Endothelial cell of umbilical vein (primary cell): Measurements from ENCODE around the gene GSTO1. TPM values are rescaled to one million over a fixed set of nuclear protein-coding genes. Genes with fewer than 3 reads are reported as not detected.
A peak's percentile ranks its signal among the peaks of the same experiment; 100 is the strongest.

ENCODE experiments used
- BruUV-seq: library from RNA; stranded (reverse); fragments of 400-500 nt; replicated peaks from 2 replicates; lab custom pipeline; 2021; lab: Mats Ljungman, UMichigan
- CTCF ChIA-PET: fragments of 300-600, 350-600 bp; sonication (Branson Sonifier 250); formaldehyde crosslinking; loops from one replicate; lab custom pipeline; 2021; ENCODE audit warnings: antibody characterized with exemption, inconsistent platforms; lab: Charles Lee
- POLR2A ChIA-PET: fragments of 300-600, 350-600 bp; sonication (Branson Sonifier 250); formaldehyde crosslinking; loops from one replicate; lab custom pipeline; 2021; ENCODE audit warnings: antibody characterized with exemption, inconsistent platforms; lab: Charles Lee
- DNase-seq: peaks from one replicate; pipeline ENCODE4 v3.0.0-alpha.2; 2011; ENCODE audit warnings: low read depth, low spot score
- FAIRE-seq: peaks from 2 replicates; lab custom pipeline; 2011; peaks lifted over from hg19 to GRCh38; lab: Jason Lieb, UNC
- H2AFZ ChIP-seq: 2 replicates; pipeline ENCODE4 v1.6.0; 2012; ENCODE audit warnings: low read depth, low read length, control low read depth, inconsistent platforms
- H3K27ac ChIP-seq: 2 replicates; pipeline ENCODE4 v1.5.1; 2011; ENCODE audit warnings: low read depth, mild to moderate bottlenecking, control low read depth, low read length, moderate library complexity; ENCODE audit not compliant: insufficient read depth
- H3K27me3 ChIP-seq, 2 experiments: 2 replicates each; pipeline versions ENCODE4 v1.6.0 to v1.6.1; 2011; ENCODE audit warnings: low read length in 2 of 2, mixed read lengths in 1 of 2; ENCODE audit not compliant: control insufficient read depth in 2 of 2, insufficient read depth in 2 of 2
- H3K36me3 ChIP-seq, 2 experiments: 2 replicates in 1 of 2; 3 replicates in 1 of 2; pipeline ENCODE4 v1.5.1; 2011; ENCODE audit warnings: low read length in 2 of 2, mild to moderate bottlenecking in 1 of 2, moderate library complexity in 1 of 2; ENCODE audit not compliant: control insufficient read depth in 2 of 2, insufficient read depth in 2 of 2; ENCODE audit errors: extremely low read depth in 1 of 2
- H3K4me1 ChIP-seq: 3 replicates; pipeline ENCODE4 v1.5.1; 2011; ENCODE audit warnings: mild to moderate bottlenecking, low read length; ENCODE audit not compliant: control insufficient read depth, insufficient read depth; ENCODE audit errors: extremely low read depth
- H3K4me2 ChIP-seq: 2 replicates; pipeline ENCODE4 v1.6.1; 2011; ENCODE audit warnings: low read length, control low read depth, mixed read lengths; ENCODE audit not compliant: insufficient read depth
- H3K4me3 ChIP-seq, 3 experiments: fragments of 200-600 bp in 1 of 3; sonication (generic), shearing (Covaris generic) in 1 of 3; replicated peaks in 1 of 3; 2 replicates each; pipeline ENCODE4 v1.5.1; 2011 to 2016; ENCODE audit warnings: control low read depth in 3 of 3, low read length in 3 of 3, mild to moderate bottlenecking in 2 of 3, inconsistent platforms in 1 of 3, low read depth in 1 of 3, moderate library complexity in 1 of 3; ENCODE audit not compliant: insufficient read depth in 1 of 3
- H3K79me2 ChIP-seq: 2 replicates; pipeline ENCODE4 v1.6.0; 2012; ENCODE audit warnings: low read length, inconsistent platforms; ENCODE audit not compliant: control insufficient read depth, insufficient read depth
- H3K9ac ChIP-seq: replicated peaks from 2 replicates; pipeline ENCODE3; 2011; ENCODE audit warnings: low read length, control low read depth; ENCODE audit not compliant: insufficient read depth; ENCODE audit errors: extremely low read depth
- H3K9me1 ChIP-seq: replicated peaks from 3 replicates; pipeline ENCODE4 v1.6.0; 2011; ENCODE audit warnings: mild to moderate bottlenecking, low read length; ENCODE audit not compliant: control insufficient read depth, insufficient read depth; ENCODE audit errors: extremely low read depth
- H3K9me3 ChIP-seq: replicated peaks from 2 replicates; pipeline ENCODE4 v1.5.1; 2012; ENCODE audit warnings: low read length, inconsistent platforms; ENCODE audit not compliant: control insufficient read depth, insufficient read depth
- H4K20me1 ChIP-seq: replicated peaks from 2 replicates; pipeline ENCODE3; 2011; ENCODE audit warnings: mild to moderate bottlenecking, low read length; ENCODE audit not compliant: control insufficient read depth, insufficient read depth; ENCODE audit errors: extremely low read depth
- EZH2 ChIP-seq: IDR thresholded peaks from 2 replicates; pipeline ENCODE4 v1.6.1; 2012; ENCODE audit warnings: borderline replicate concordance, low read depth, mild to moderate bottlenecking, moderate library complexity, low read length, inconsistent platforms; ENCODE audit not compliant: severe bottlenecking
- FOS ChIP-seq: IDR thresholded peaks from 2 replicates; pipeline ENCODE4 v1.6.1; 2011; ENCODE audit warnings: mild to moderate bottlenecking, low read length, moderate library complexity, borderline replicate concordance; ENCODE audit not compliant: insufficient read depth
- GATA2 ChIP-seq: IDR thresholded peaks from 2 replicates; pipeline ENCODE4 v1.7.0; 2011; ENCODE audit warnings: low read depth, mild to moderate bottlenecking, moderate library complexity, mixed read lengths, low read length; ENCODE audit not compliant: insufficient read length, insufficient read depth
- JUN ChIP-seq: IDR thresholded peaks from 2 replicates; pipeline ENCODE4 v1.6.1; 2011; ENCODE audit warnings: borderline replicate concordance, low read depth; ENCODE audit not compliant: insufficient read length, insufficient read depth
- MAX ChIP-seq: IDR thresholded peaks from 2 replicates; pipeline ENCODE4 v1.6.1; 2011; ENCODE audit not compliant: insufficient read depth, insufficient read length
- MYC ChIP-seq: IDR thresholded peaks from one replicate; pipeline ENCODE4 v1.6.1; 2011; ENCODE audit warnings: mild to moderate bottlenecking, low read depth, low read length
- POLR2A ChIP-seq: IDR thresholded peaks from 2 replicates; pipeline ENCODE4 v1.6.1; 2012; ENCODE audit warnings: low read depth, mild to moderate bottlenecking, control low read depth, low read length
- POLR2AphosphoS5 ChIP-seq: IDR thresholded peaks from 2 replicates; pipeline ENCODE4 v1.6.1; 2012; ENCODE audit warnings: low read depth, mild to moderate bottlenecking, control low read depth, low read length, moderate library complexity; ENCODE audit not compliant: insufficient read depth
- dilution Hi-C: fragments of 300-500 bp; cut with MboI; formaldehyde crosslinking; loops from one replicate; pipeline ENCODE4 v1.15.0; 2019; ENCODE audit warnings: low sequenced_read_pairs; ENCODE audit not compliant: extremely low pct_ligation_motif_present
- intact Hi-C: fragments of 100-400 bp; cut with micrococcal nuclease; formaldehyde crosslinking; loops from one replicate; pipeline ENCODE4 v1.10.0; 2022
- polyA plus RNA-seq, 4 experiments: library from polyadenylated mRNA; depleted of rRNA in 3 of 4; stranded (reverse) in 3 of 4; unstranded in 1 of 4; fragments of >200 nt; gene quantifications; 2 replicates each; pipeline versions ENCODE4 v1.2.1 to v1.2.3, GENCODE V29; 2011 to 2012; ENCODE audit warnings: missing spikeins in 1 of 4
- total RNA-seq: library from RNA; stranded (reverse); gene quantifications from 2 replicates; pipeline ENCODE4 v1.2.3, GENCODE V29; 2021
- TF ChIP-seq, protein P1 (sequence below), 2 donors: IDR thresholded peaks; 1 replicate in 1 of 2; 2 replicates in 1 of 2; pipeline ENCODE4 v1.5.1; 2011; ENCODE audit warnings: low read length in 2 of 2, mild to moderate bottlenecking in 2 of 2, moderate library complexity in 2 of 2, control low read depth in 1 of 2, inconsistent platforms in 1 of 2, low read depth in 1 of 2; ENCODE audit not compliant: insufficient read depth in 1 of 2; ENCODE audit errors: extremely low read depth in 1 of 2

GSTO1 gene
- total and polyA plus RNA-seq, 2 donors (not counting 3 experiments of a cell fraction or from before 2014, with no cell fraction given), result 124 to 211 TPM

GRCh38 chr10:104257235-104257634 is 2.5 kb downstream of the GSTO1 start:
- FAIRE-seq (no peak), DNase-seq (no peak)
- Histone ChIP-seq H2AFZ (no peak overlapping the region), H3K4me2 (peak overlapping the region; percentile 99), H3K27me3 (no peaks in the 10 kb centered on the region), H3K4me3 (peak overlapping the region in 1 of 3 experiments; percentile 99), H3K4me1 (peaks cover 69% of the 10 kb centered on the region), H3K79me2 (peaks cover 62% of the 10 kb centered on the region), H3K27ac (peak overlapping the region; percentile 99), H3K9ac (no peak overlapping the region), H4K20me1 (no peaks in the 10 kb centered on the region), H3K36me3 (peaks cover 14 to 18% of the 10 kb centered on the region in 2 experiments), H3K9me1 (no peaks in the 10 kb centered on the region), H3K9me3 (no peaks in the 10 kb centered on the region)
- dilution Hi-C loops, result no loop called here
- TF ChIP-seq FOS, result no peak
- TF ChIP-seq EZH2, result no peak
- no peak for TF ChIP-seq JUN
- no peak for TF ChIP-seq MYC
- TF ChIP-seq POLR2AphosphoS5, result no peak
- TF ChIP-seq MAX, result no peak
- TF ChIP-seq, protein P1, sequence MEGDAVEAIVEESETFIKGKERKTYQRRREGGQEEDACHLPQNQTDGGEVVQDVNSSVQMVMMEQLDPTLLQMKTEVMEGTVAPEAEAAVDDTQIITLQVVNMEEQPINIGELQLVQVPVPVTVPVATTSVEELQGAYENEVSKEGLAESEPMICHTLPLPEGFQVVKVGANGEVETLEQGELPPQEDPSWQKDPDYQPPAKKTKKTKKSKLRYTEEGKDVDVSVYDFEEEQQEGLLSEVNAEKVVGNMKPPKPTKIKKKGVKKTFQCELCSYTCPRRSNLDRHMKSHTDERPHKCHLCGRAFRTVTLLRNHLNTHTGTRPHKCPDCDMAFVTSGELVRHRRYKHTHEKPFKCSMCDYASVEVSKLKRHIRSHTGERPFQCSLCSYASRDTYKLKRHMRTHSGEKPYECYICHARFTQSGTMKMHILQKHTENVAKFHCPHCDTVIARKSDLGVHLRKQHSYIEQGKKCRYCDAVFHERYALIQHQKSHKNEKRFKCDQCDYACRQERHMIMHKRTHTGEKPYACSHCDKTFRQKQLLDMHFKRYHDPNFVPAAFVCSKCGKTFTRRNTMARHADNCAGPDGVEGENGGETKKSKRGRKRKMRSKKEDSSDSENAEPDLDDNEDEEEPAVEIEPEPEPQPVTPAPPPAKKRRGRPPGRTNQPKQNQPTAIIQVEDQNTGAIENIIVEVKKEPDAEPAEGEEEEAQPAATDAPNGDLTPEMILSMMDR (IDR thresholded peaks at IDR 0.05; ENCODE audit: extremely low read depth in 1 of 2, insufficient read depth in 1 of 2, low read depth in 1 of 2, low read length in 2 of 2), result no peak
- TF ChIP-seq GATA2, result no peak
- no peak for TF ChIP-seq POLR2A
- POLR2A ChIA-PET, result interaction anchor here (2.0 kb wide), 1 partner anchor 12 kb away, joined by 9 read pairs; the partner anchor contains the start of gene GSTO2
- intact Hi-C loops, result loop anchor here (2.0 to 5.0 kb wide), 3 partner anchors 136 to 370 kb away; no protein-coding TSS in a partner anchor
- no TSS peak for BruUV-seq
- CTCF ChIA-PET, result interaction anchor here (1.2 kb wide), 1 partner anchor 17 kb away, joined by 6 read pairs; no protein-coding TSS in a partner anchor
